ENCODE data around the gene IGF2R.

- TF ChIP-seq EZH2 (IDR thresholded peaks at IDR 0.05; ENCODE audit: insufficient read depth, poor library complexity, severe bottlenecking) (no peak), EZH2phosphoT487 (IDR thresholded peaks at IDR 0.05; ENCODE audit: insufficient read depth, low read depth) (no peak)
Observed at GRCh38 chr6:160014869-160015182, 45.9 kb downstream of the IGF2R start.
